Adipocyte (in vitro differentiated cells): ENCODE data around the gene PADI4.
"Not testable (repeated sequence)": the region's sequence is repeated elsewhere in the genome, so short reads cannot be mapped to it uniquely, and the experiment has no call there.

Experiments used
- DNase-seq: peaks from one replicate; pipeline ENCODE4 v3.0.0-alpha.2; 2015; ENCODE audit warnings: low read depth
- H3K27me3 ChIP-seq: replicated peaks from 2 replicates; pipeline ENCODE4 v1.7.0; 2013; ENCODE audit warnings: mild to moderate bottlenecking, low read length, moderate library complexity; ENCODE audit not compliant: control insufficient read depth, insufficient read depth
- H3K36me3 ChIP-seq: 2 replicates; pipeline ENCODE4 v1.7.0; 2013; ENCODE audit warnings: low read length, mild to moderate bottlenecking, moderate library complexity; ENCODE audit not compliant: control insufficient read depth, insufficient read depth, severe bottlenecking
- H3K4me1 ChIP-seq: 2 replicates; pipeline ENCODE4 v1.7.0; 2013; ENCODE audit warnings: mild to moderate bottlenecking, low read length, moderate library complexity; ENCODE audit not compliant: control insufficient read depth, insufficient read depth
- H3K4me3 ChIP-seq: 2 replicates; pipeline ENCODE4 v1.7.0; 2013; ENCODE audit warnings: mild to moderate bottlenecking, low read length, moderate library complexity
- H3K9ac ChIP-seq: 2 replicates; pipeline ENCODE4 v1.7.0; 2013; ENCODE audit warnings: mild to moderate bottlenecking, low read length, moderate library complexity
- H3K9me3 ChIP-seq: 2 replicates; pipeline ENCODE4 v1.7.0; 2013; ENCODE audit warnings: mild to moderate bottlenecking, low read length, moderate library complexity; ENCODE audit not compliant: control insufficient read depth

Gene PADI4

GRCh38 chr1:17318262-17318661 lies 10.3 kb downstream of the PADI4 start:
- H3K4me3 ChIP-seq, result no peak overlapping the region
- no peak for DNase-seq
- H3K9ac ChIP-seq, result no peak overlapping the region
- peaks cover 23% of the 10 kb centered on the region for H3K9me3 ChIP-seq
- H3K27me3 ChIP-seq, result peaks cover 48% of the 10 kb centered on the region
- no peaks in the 10 kb centered on the region for H3K36me3 ChIP-seq
- no peaks in the 10 kb centered on the region for H3K4me1 ChIP-seq

- Histone ChIP-seq H3K4me3 (no peak overlapping the region), H3K36me3 (no peaks in the 10 kb centered on the region), H3K27me3 (peaks cover 37% of the 10 kb centered on the region), H3K9me3 (peaks cover 26% of the 10 kb centered on the region), H3K9ac (no peak overlapping the region), H3K4me1 (no peaks in the 10 kb centered on the region)
- DNase-seq, result no peak
Measured at GRCh38 chr1:17319561-17320350, 11.8 kb downstream of the PADI4 start.

- DNase-seq, H3K4me3 ChIP-seq, H3K9ac ChIP-seq, H3K4me1 ChIP-seq, H3K36me3 ChIP-seq: not testable (repeated sequence)
- Histone ChIP-seq H3K27me3 (peaks cover 31% of the 10 kb centered on the region), H3K9me3 (peaks cover 28% of the 10 kb centered on the region)
Measured at GRCh38 chr1:17321857-17322390, 13.9 kb downstream of the PADI4 start.

DNA sequence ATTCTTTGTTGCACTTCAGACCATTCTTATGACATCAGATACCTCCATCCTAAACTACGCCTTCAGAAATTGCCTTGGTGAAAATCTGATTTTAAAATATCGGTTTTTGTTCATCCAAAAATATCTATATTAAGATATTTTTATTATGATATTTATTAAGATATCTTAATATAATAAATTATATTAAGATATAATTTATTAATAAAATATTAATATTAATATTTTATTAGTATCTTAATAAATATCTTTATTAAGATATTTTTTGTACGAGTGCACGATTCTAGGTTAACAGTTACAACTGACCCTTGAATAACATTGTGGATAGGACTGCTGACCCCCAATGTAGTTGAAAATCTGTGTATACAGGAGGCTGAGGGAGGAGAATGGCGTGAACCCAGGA lies 20.9 kb downstream of the PADI4 start:
- H3K4me3 ChIP-seq, result no peak overlapping the region

GRCh38 chr1:17329610-17330009 lies 21.6 kb downstream of the PADI4 start:
- H3K9ac ChIP-seq, result no peak overlapping the region
- H3K9me3 ChIP-seq, result peaks cover 16% of the 10 kb centered on the region
- DNase-seq, result no peak
- H3K4me3 ChIP-seq, result no peak overlapping the region
- H3K36me3 ChIP-seq, result no peaks in the 10 kb centered on the region
- no peaks in the 10 kb centered on the region for H3K4me1 ChIP-seq
- peaks cover 40% of the 10 kb centered on the region for H3K27me3 ChIP-seq

More for the DNA sequence above, 20.9 kb downstream of the PADI4 start:
- Histone ChIP-seq H3K36me3 (no peaks in the 10 kb centered on the region), H3K9me3 (peaks cover 17% of the 10 kb centered on the region), H3K9ac (no peak overlapping the region), H3K27me3 (peaks cover 40% of the 10 kb centered on the region), H3K4me1 (no peaks in the 10 kb centered on the region)
- DNase-seq, result no peak

- H3K9me3 ChIP-seq, result peaks cover 13% of the 10 kb centered on the region
- no peak overlapping the region for H3K9ac ChIP-seq
- DNase-seq, result no peak
- H3K4me3 ChIP-seq, result no peak overlapping the region
- H3K27me3 ChIP-seq, result peaks cover 35% of the 10 kb centered on the region
- no peaks in the 10 kb centered on the region for H3K36me3 ChIP-seq
- no peaks in the 10 kb centered on the region for H3K4me1 ChIP-seq
Measured at GRCh38 chr1:17330856-17331255, 22.9 kb downstream of the PADI4 start.

DNA sequence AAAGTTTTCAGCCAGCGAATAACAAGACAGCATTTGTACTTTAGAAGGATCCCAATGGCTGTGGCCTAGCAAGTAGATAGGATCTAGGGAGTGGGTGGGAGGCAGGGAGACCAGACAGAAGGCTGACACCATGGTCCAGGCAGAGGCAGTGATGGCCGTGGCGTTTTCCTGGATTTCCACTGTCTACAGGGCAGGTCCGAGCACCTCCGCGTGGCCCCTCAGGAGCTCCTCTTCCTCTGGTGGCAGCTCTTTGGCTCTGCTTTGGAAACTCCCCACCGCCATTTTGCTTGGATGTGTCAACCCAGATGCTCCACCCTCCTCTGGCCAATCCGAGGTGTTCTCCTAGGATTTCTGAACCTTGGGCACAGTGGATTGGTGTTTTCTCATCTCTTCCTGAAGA lies 25.1 kb downstream of the PADI4 start:
- Histone ChIP-seq H3K4me3 (no peak overlapping the region), H3K4me1 (no peaks in the 10 kb centered on the region), H3K9me3 (peaks cover 13% of the 10 kb centered on the region), H3K9ac (no peak overlapping the region), H3K36me3 (no peaks in the 10 kb centered on the region), H3K27me3 (peaks cover 41% of the 10 kb centered on the region)
- no peak for DNase-seq

GRCh38 chr1:17335821-17336710 lies 28.1 kb downstream of the PADI4 start:
- no peak overlapping the region for H3K9ac ChIP-seq
- no peaks in the 10 kb centered on the region for H3K4me1 ChIP-seq
- H3K36me3 ChIP-seq, result no peaks in the 10 kb centered on the region
- DNase-seq, result peak; percentile 77
- H3K9me3 ChIP-seq, result peaks cover 5% of the 10 kb centered on the region
- peaks cover 55% of the 10 kb centered on the region for H3K27me3 ChIP-seq
- no peak overlapping the region for H3K4me3 ChIP-seq

DNA sequence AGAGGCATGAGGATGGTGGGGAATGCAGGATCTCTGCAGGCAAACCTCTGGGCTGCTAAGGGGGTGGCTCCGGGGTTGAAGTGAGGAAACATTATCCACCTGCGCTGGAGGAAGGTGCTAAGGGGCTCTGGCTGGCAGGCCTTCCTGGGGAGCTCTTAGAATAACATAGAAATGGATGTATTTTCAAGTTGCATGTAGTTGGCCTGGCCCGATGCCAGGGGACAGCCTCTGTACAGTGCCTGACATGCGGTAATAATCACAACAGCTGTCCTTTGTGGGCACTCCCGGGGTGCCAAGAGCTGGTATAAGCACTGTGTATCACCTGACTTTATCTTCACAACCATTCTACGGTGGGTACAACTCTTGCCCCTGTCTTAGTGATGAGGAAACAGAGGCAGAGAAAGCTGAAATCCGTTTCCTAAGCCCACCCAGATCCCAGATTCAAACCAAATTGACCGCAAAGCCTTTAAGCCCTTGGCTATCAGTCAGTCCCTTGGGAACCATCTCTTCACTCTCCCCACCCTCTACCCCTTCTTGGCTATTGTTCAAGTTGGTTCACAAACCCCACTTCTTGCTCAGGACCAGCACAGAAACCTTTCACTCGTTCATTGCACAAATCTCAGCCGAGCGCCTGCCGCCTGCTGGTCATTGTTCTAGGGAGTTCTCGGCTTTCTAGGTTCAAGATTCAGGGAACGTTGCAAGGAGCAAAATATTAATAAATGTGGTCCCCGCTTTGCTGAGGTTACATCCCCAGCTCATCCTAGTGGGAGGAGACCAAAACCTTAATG lies 30.9 kb downstream of the PADI4 start:
- no peak for DNase-seq
- Histone ChIP-seq H3K27me3 (peaks cover 42% of the 10 kb centered on the region), H3K4me3 (no peak overlapping the region), H3K36me3 (no peaks in the 10 kb centered on the region), H3K4me1 (no peaks in the 10 kb centered on the region), H3K9ac (no peak overlapping the region), H3K9me3 (no peaks in the 10 kb centered on the region)

- Histone ChIP-seq H3K9ac (no peak overlapping the region), H3K27me3 (peaks cover 41% of the 10 kb centered on the region), H3K36me3 (no peaks in the 10 kb centered on the region), H3K9me3 (no peaks in the 10 kb centered on the region), H3K4me3 (no peak overlapping the region), H3K4me1 (no peaks in the 10 kb centered on the region)
- no peak for DNase-seq
Measured at GRCh38 chr1:17339521-17339920, 31.5 kb downstream of the PADI4 start.
